GM23338 (cell line): ENCODE measurements around the gene FAM117B. TPM values are rescaled to one million over a fixed set of nuclear protein-coding genes. Genes with fewer than 3 reads are reported as not detected.

Experiments
- ATAC-seq: fragments of 200-7000 bp; cut with Tn5 transposase; 3 replicates; pipeline ENCODE4 v1.9.1; 2020
- DNase-seq: peaks from one replicate; pipeline ENCODE4 v3.0.0-alpha.2; 2015; ENCODE audit warnings: low spot score
- H2AFZ ChIP-seq: fragments of 200-600 bp; sonication (generic); 2 replicates; pipeline ENCODE4 v1.8.0; 2016; ENCODE audit warnings: antibody characterized with exemption, mild to moderate bottlenecking, moderate library complexity
- H3F3A ChIP-seq: fragments of 200-600 bp; sonication (generic); replicated peaks from 2 replicates; pipeline ENCODE4 v1.8.0; 2017; ENCODE audit warnings: antibody characterized with exemption, mixed run types, low read depth
- H3K27ac ChIP-seq: fragments of 200-600 bp; sonication (generic); 2 replicates; pipeline ENCODE4 v1.6.1; 2016; ENCODE audit warnings: low read depth
- H3K27me3 ChIP-seq: fragments of 200-600 bp; sonication (generic); 2 replicates; pipeline ENCODE4 v1.8.0; 2016; ENCODE audit warnings: mild to moderate bottlenecking, mixed run types, moderate library complexity; ENCODE audit not compliant: insufficient read depth
- H3K36me3 ChIP-seq: fragments of 200-600 bp; sonication (generic); 2 replicates; pipeline ENCODE4 v1.8.0; 2016; ENCODE audit warnings: mild to moderate bottlenecking; ENCODE audit not compliant: insufficient read depth
- H3K4me1 ChIP-seq: fragments of 200-600 bp; sonication (generic); 2 replicates; pipeline ENCODE4 v1.8.0; 2016; ENCODE audit warnings: mild to moderate bottlenecking, moderate library complexity; ENCODE audit not compliant: insufficient read depth
- H3K4me2 ChIP-seq: fragments of 200-600 bp; sonication (generic); 2 replicates; pipeline ENCODE4 v1.7.1; 2017; ENCODE audit warnings: mixed run types
- H3K4me3 ChIP-seq: fragments of 200-600 bp; sonication (generic); 2 replicates; pipeline ENCODE4 v1.6.1; 2016; ENCODE audit warnings: mixed run types
- H3K79me2 ChIP-seq: fragments of 200-600 bp; sonication (generic); replicated peaks from 2 replicates; pipeline ENCODE4 v1.8.0; 2017; ENCODE audit warnings: mild to moderate bottlenecking; ENCODE audit not compliant: insufficient read depth
- H3K9me2 ChIP-seq: fragments of 200-600 bp; sonication (generic); 2 replicates; pipeline ENCODE4 v1.8.0; 2017; ENCODE audit not compliant: insufficient read depth
- H4K20me1 ChIP-seq: fragments of 200-600 bp; sonication (generic); replicated peaks from 2 replicates; pipeline ENCODE4 v1.8.0; 2017; ENCODE audit warnings: mild to moderate bottlenecking; ENCODE audit not compliant: insufficient read depth
- H3K27ac Mint-ChIP-seq: 2 replicates; pipeline ENCODE4 v1.8.0; 2020; ENCODE audit warnings: inconsistent platforms, mild to moderate bottlenecking, moderate library complexity, mixed read lengths
- H3K27me3 Mint-ChIP-seq: 3 replicates; pipeline ENCODE4 v1.8.0; 2022; ENCODE audit warnings: low read depth, mild to moderate bottlenecking, moderate library complexity, mixed read lengths, inconsistent platforms; ENCODE audit not compliant: insufficient read depth, poor library complexity
- H3K36me3 Mint-ChIP-seq: 3 replicates; pipeline ENCODE4 v1.8.0; 2021; ENCODE audit warnings: low read depth, mild to moderate bottlenecking, inconsistent platforms, moderate library complexity, mixed read lengths
- H3K4me1 Mint-ChIP-seq: 3 replicates; pipeline ENCODE4 v1.8.0; 2020; ENCODE audit warnings: mild to moderate bottlenecking, inconsistent platforms, mixed read lengths
- H3K4me3 Mint-ChIP-seq: 3 replicates; pipeline ENCODE4 v1.8.0; 2021; ENCODE audit warnings: moderate library complexity, mild to moderate bottlenecking, inconsistent platforms, mixed read lengths
- H3K9me3 Mint-ChIP-seq: 3 replicates; pipeline ENCODE4 v1.8.0; 2020; ENCODE audit warnings: moderate library complexity, mild to moderate bottlenecking, inconsistent platforms, mixed read lengths
- CREB1 ChIP-seq: fragments of 250-450 bp; sonication (Bioruptor Pico); IDR thresholded peaks from 2 replicates; pipeline ENCODE4 v1.5.0; 2020; ENCODE audit warnings: low read depth, mild to moderate bottlenecking, moderate library complexity
- CTCF ChIP-seq, 2 experiments: fragments of 200-600 bp in 1 of 2; sonication (generic) in 1 of 2; conservative IDR thresholded peaks; 2 replicates each; pipeline versions ENCODE4 v1.5.1 to v1.6.1; 2016 to 2017; ENCODE audit warnings: antibody characterized with exemption in 2 of 2, low read depth in 2 of 2, mild to moderate bottlenecking in 2 of 2, moderate library complexity in 1 of 2
- EZH2 ChIP-seq: fragments of 200-600 bp; sonication (generic); IDR thresholded peaks from one replicate; pipeline ENCODE4 v1.8.0; 2017; ENCODE audit warnings: antibody characterized with exemption, mild to moderate bottlenecking, low read depth; ENCODE audit not compliant: unreplicated experiment
- JUNB ChIP-seq: IDR thresholded peaks from one replicate; pipeline ENCODE4 v1.6.1; 2016; ENCODE audit warnings: antibody characterized with exemption; ENCODE audit not compliant: unreplicated experiment
- NANOG ChIP-seq: IDR thresholded peaks from 2 replicates; pipeline ENCODE4 v1.6.1; 2016; ENCODE audit warnings: antibody characterized with exemption, borderline replicate concordance
- POLR2AphosphoS5 ChIP-seq: IDR thresholded peaks from 2 replicates; pipeline ENCODE4 v1.6.1; 2016; ENCODE audit warnings: antibody characterized with exemption, low read depth
- STAT1 ChIP-seq: IDR thresholded peaks from one replicate; pipeline ENCODE4 v1.6.1; 2016; ENCODE audit warnings: antibody characterized with exemption; ENCODE audit not compliant: unreplicated experiment
- ZNF114 ChIP-seq: fragments of 250-450 bp; sonication (Bioruptor Pico); IDR thresholded peaks from 2 replicates; pipeline ENCODE4 v1.5.0; 2020; ENCODE audit warnings: mild to moderate bottlenecking, moderate library complexity
- ZNF331 ChIP-seq: fragments of 250-450 bp; sonication (Bioruptor Pico); IDR thresholded peaks from 2 replicates; pipeline ENCODE4 v1.5.0; 2020; ENCODE audit warnings: low read depth, mild to moderate bottlenecking, moderate library complexity
- polyA plus RNA-seq: library from polyadenylated mRNA; unstranded; fragments of >200 nt; fragmentation: Nextera tagmentation; extraction: Ambion mirVana; gene quantifications from 2 replicates; pipeline ENCODE4 v1.2.1, GENCODE V29; 2016
- total RNA-seq: library from RNA; depleted of rRNA; stranded (reverse); fragments of >200 nt; shearing (Covaris generic); gene quantifications from 2 replicates; pipeline ENCODE4 v1.2.3, GENCODE V29; 2014
- TF ChIP-seq, protein P1 (sequence below): IDR thresholded peaks from 2 replicates; pipeline ENCODE4 v1.6.1; 2016; ENCODE audit warnings: antibody characterized with exemption
- TF ChIP-seq, protein P2 (sequence below): IDR thresholded peaks from one replicate; pipeline ENCODE4 v1.6.1; 2018; ENCODE audit warnings: antibody characterized with exemption; ENCODE audit not compliant: unreplicated experiment

FAM117B gene
- total and polyA plus RNA-seq, 2 experiments from 2014 or later: 8.4 to 23.0 TPM

DNA sequence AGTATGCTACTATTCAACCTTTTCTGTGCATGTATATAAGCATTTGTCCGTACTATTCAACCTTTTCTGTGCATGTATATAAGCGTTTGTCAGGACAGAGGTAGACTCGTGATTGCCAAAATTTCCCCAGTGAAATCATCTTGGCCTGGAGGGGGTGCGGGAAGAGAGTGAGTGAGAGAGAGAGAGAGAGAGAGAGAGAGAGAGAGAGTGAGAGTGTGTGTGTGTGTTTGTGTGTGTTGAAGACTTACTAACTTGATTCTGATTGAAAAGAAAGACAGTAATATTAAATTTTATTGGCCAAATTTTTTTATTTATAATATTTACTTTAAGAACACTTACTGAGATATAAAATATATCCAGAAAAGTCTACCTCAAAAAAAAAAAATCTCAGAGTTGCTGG, 19.1 kb downstream of the FAM117B start (continued):
- TF ChIP-seq STAT1 (no peak), JUNB (no peak), ZNF114 (CRISPR knock-in tag) (no peak), CTCF (conservative IDR thresholded peaks at IDR 0.05; ENCODE audit: low read depth in 2 of 2) (no peak), ZNF331 (no peak)
- TF ChIP-seq, protein P1, sequence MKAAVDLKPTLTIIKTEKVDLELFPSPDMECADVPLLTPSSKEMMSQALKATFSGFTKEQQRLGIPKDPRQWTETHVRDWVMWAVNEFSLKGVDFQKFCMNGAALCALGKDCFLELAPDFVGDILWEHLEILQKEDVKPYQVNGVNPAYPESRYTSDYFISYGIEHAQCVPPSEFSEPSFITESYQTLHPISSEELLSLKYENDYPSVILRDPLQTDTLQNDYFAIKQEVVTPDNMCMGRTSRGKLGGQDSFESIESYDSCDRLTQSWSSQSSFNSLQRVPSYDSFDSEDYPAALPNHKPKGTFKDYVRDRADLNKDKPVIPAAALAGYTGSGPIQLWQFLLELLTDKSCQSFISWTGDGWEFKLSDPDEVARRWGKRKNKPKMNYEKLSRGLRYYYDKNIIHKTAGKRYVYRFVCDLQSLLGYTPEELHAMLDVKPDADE: no peak

GRCh38 chr2:202657876-202658275, 23.1 kb downstream of the FAM117B start:
- Histone ChIP-seq H3K4me1 (peaks cover 5% of the 10 kb centered on the region; the same call in 1 of the 2 replicates), H3F3A (no peaks in the 10 kb centered on the region), H3K79me2 (peaks cover 99% of the 10 kb centered on the region), H3K9me2 (no peaks in the 10 kb centered on the region), H3K27ac (no peak overlapping the region), H3K36me3 (no peaks in the 10 kb centered on the region), H3K27me3 (no peaks in the 10 kb centered on the region), H3K4me3 (no peak overlapping the region), H2AFZ (no peak overlapping the region), H3K4me2 (no peak overlapping the region), H4K20me1 (peaks cover 9% of the 10 kb centered on the region)
- Mint-ChIP-seq H3K27me3 (no peaks in the 10 kb centered on the region), H3K27ac (no peak overlapping the region), H3K4me3 (no peak overlapping the region), H3K36me3 (no peaks in the 10 kb centered on the region), H3K9me3 (no peaks in the 10 kb centered on the region), H3K4me1 (peaks cover 7% of the 10 kb centered on the region; the same call in 2 of the 3 replicates)
- DNase-seq (no peak), ATAC-seq (no peak)
- TF ChIP-seq CTCF (conservative IDR thresholded peaks at IDR 0.05; ENCODE audit: low read depth in 2 of 2) (no peak), JUNB (no peak), ZNF114 (CRISPR knock-in tag) (no peak), CREB1 (no peak), POLR2AphosphoS5 (no peak), STAT1 (no peak), NANOG (no peak), EZH2 (no peak), ZNF331 (no peak)
- TF ChIP-seq, protein P1: no peak
- TF ChIP-seq, protein P2, sequence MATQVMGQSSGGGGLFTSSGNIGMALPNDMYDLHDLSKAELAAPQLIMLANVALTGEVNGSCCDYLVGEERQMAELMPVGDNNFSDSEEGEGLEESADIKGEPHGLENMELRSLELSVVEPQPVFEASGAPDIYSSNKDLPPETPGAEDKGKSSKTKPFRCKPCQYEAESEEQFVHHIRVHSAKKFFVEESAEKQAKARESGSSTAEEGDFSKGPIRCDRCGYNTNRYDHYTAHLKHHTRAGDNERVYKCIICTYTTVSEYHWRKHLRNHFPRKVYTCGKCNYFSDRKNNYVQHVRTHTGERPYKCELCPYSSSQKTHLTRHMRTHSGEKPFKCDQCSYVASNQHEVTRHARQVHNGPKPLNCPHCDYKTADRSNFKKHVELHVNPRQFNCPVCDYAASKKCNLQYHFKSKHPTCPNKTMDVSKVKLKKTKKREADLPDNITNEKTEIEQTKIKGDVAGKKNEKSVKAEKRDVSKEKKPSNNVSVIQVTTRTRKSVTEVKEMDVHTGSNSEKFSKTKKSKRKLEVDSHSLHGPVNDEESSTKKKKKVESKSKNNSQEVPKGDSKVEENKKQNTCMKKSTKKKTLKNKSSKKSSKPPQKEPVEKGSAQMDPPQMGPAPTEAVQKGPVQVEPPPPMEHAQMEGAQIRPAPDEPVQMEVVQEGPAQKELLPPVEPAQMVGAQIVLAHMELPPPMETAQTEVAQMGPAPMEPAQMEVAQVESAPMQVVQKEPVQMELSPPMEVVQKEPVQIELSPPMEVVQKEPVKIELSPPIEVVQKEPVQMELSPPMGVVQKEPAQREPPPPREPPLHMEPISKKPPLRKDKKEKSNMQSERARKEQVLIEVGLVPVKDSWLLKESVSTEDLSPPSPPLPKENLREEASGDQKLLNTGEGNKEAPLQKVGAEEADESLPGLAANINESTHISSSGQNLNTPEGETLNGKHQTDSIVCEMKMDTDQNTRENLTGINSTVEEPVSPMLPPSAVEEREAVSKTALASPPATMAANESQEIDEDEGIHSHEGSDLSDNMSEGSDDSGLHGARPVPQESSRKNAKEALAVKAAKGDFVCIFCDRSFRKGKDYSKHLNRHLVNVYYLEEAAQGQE: no peak
